GM12874 (cell line): ENCODE measurements around the gene BAZ2A.

Experiments used
- TF ChIP-seq, protein P1 (sequence below): IDR thresholded peaks from 2 replicates; pipeline ENCODE4 v1.5.1; 2011; ENCODE audit warnings: low read depth, mild to moderate bottlenecking, control low read depth, low read length, moderate library complexity; ENCODE audit not compliant: insufficient read depth

The BAZ2A gene

DNA sequence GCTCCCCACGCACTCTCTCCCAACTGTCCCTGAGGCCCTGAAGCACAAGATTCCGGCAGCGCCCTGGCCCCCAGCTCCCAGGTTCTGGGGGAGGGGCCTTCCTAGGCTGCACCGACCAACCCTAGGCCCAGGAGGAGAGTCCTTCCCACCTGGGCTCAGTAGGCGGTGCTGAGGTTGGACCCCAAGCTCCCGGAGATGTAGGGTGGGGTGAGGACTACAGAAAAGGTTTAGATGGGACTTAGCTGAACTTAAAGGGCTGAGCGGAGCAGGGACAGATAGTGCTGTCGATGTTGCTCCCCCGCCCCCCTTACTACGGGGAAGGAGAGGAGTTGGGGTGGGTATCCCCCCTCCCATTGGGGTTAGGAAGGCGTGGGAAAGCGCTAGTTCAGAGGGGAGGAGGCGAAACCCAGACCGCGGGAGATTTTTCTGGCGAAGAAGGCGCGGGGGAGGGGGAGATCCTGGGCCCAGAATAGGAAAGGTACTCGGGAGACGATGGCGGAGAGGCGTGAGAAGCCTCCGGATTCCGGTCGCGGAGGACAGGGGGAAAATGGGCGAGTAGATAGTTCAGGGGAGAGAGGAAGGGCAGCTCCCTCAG, 4.2 kb upstream of the BAZ2A start:
- TF ChIP-seq, protein P1, sequence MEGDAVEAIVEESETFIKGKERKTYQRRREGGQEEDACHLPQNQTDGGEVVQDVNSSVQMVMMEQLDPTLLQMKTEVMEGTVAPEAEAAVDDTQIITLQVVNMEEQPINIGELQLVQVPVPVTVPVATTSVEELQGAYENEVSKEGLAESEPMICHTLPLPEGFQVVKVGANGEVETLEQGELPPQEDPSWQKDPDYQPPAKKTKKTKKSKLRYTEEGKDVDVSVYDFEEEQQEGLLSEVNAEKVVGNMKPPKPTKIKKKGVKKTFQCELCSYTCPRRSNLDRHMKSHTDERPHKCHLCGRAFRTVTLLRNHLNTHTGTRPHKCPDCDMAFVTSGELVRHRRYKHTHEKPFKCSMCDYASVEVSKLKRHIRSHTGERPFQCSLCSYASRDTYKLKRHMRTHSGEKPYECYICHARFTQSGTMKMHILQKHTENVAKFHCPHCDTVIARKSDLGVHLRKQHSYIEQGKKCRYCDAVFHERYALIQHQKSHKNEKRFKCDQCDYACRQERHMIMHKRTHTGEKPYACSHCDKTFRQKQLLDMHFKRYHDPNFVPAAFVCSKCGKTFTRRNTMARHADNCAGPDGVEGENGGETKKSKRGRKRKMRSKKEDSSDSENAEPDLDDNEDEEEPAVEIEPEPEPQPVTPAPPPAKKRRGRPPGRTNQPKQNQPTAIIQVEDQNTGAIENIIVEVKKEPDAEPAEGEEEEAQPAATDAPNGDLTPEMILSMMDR: no peak

DNA sequence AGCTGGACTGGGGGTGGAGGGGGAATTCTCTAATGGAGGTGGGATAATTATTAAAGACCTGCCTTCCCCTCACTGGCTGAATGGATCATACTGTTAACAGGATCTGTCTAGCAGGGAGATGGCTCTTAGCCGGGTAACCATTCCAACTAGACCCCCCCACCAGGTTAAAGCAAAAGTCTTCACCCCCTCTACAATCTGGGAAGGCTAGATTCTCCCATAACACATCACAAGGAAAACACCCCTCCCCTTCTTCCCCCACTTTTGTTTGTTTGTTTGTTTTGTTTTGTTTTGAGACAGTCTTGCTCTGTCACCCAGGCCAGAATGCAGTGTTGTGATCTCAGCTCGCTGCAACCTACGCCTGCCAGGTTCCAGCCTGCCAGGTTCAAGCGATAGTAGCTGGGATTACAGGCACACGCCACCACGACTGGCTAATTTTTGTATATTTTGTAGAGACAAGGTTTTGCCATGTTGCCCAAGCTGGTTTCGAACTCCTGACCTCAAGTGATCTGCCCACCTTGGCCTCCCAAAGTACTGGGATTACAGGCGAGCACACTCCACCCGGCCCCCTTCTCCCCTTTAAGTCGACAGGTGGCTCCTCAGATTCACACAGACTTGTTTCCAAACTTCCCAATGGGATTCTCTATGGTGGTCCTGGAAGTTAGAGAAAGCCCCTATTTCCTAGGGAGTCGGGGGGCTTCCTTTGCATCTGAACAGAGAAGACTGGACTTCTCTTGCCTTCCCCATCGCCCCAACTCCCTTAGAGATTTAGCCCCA, 3.5 kb upstream of the BAZ2A start:
- TF ChIP-seq, protein P1: no peak

DNA sequence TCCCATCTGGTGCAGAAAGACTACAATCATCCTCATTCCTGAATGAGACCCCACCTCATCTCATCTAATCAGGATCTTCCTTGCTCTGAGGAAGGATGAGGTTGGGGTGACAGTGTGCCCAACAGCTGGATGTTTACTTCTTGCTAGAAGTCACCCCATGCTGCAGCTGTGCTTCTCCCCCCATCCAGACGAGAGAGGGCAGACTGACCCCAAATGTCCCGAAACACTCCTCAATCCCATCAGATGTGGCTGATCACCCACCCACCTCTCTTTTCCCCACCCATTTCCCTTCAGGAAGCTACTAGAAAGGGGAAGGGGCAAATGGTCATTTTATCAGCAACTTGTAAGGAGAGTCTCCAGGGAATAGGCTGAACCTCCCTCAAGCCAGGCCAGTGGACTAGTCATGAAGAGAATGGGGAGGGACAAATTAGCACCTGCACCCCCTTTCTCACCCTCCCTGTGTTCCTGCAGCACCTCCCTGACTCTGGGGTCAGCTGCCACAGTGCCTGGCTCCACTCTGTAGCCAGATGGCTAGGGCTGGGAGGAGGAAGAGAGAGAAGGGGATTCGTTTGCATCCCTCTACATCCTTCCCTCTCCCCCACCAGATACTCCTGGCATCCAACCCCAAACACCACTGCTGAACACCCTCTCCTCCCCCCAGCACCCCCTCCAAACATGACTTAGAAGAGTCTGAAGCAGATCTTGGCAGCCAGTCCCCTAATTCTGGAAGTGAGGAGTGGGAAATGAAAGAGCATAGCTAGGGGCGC, 2.8 kb upstream of the BAZ2A start:
- TF ChIP-seq, protein P1: no peak

DNA sequence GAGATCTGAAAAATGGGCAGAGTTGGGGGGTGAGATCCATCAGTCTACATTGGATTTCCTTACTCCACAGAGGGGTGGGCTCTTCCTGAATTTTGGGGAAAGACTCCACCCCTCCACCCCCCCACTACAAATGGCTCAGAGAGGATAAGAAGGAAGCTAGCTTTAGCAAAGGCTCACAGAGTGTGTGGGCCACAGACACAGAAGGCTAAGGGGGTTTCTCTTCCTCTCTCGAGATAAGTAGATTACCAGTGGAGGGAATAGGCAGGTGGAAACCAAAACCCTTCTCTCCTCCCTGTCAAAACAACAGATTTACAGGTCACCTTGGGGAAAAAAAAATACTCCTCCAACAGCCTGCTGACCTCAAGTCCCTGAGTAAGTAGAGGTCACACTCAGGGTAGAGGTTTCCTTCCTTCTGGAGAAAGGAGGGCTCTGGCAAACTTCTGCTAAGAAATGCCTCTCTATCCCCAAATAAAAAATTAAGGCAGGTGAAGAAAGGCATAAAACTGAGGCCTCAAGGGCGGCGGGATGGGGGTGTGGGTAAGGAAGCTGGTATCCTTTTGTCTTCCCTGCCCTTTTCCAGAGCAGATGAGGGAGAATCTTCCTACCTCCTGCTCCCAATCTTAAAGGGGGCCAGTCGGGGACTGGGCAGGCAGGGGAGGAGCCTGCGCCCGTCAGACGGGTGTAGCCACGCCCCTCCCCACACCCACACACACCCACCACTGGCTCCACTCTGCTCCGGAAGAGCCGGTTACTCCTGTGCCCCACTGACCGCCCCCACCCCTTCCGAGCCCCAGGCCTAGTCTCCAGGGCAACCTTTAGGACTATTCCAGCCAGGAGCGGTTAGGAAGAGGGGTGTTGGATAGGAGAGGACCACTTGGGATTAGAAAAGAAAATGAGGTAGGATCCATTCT, 1.9 kb upstream of the BAZ2A start:
- TF ChIP-seq, protein P1: no peak

DNA sequence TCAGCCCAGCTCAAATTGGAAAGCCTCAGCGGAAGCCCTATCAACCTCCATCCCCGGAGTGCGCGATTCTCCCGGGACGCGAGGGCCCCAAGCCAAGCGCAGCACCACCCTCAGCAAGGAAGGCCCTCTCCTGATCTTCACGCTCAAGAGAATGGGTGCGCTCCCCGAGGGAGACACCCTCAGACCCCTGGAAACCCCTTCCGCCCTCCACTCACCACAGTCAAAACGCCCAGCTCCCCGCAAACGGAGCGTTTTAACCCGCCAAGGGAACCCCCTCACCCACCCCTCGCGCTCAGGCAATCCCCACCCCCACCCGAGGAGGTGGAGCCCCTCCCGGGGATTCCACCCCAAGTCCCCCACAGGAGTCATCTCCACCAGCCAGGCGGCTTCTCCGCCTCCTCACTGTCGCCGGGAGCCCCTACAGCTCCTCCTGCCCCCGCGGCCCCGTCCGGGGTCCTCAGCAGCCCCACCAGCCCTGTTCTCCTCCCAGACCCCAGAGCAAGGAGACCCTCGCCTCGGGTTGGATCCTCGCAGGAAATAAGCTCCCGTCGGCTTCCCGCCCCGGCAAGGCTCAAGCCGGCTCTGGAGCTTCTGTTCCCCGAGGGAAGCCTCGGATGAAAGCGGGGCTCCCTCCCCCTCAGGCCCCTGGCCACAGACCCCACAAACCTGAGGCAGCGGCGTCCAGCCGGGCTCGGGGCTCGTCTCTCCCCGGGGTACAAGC, 507 bp downstream of the BAZ2A start:
- TF ChIP-seq, protein P1: no peak

DNA sequence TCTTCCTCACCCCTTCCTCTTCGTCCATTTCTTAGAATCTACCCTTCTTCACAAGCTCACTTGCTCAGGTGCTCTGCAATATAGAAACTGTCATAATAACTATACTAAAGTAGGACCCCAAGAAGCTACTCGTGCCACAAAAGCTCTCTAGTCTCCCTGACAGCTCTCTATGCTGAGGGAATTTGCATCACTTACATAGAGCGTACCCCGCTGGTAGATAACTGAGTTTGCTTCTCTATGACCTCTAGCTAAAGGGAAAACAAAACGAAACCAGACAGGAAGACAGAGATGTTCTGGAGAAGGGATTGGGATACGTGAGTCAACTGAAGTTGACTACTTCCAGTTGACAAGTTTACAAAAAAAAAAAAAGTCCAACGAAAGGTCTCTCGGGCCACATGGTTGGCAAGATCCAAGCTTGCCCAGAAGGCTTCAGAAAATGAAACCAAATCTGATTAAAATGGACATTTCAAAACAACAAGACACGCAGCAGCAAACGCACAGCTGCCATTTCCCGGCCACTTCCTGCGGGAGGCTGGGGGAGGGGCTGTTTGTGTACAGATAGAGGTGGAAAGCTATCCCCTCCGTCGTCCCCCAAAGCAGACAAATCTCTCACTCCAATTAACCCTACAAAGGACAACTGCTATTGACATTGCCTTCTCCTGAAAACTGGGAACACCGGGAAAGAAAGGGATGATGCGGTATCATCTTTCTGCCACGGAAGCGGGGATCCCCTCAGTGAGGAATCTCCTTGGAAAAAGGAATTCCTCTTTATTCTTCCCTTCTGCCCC, 1.3 kb downstream of the BAZ2A start:
- TF ChIP-seq, protein P1: no peak
